Effector CD4-positive, alpha-beta T cell (primary cell): ENCODE data around the gene NELFE.
"Not testable (repeated sequence)": the region's sequence is repeated elsewhere in the genome, so short reads cannot be mapped to it uniquely, and the experiment has no call there.

Experiments
- DNase-seq: peaks from one replicate; pipeline ENCODE4 v3.0.0-alpha.2; 2020

Gene NELFE

GRCh38 chr6:31948753-31949413 lies 9.9 kb downstream of the NELFE start:
- no peak for DNase-seq

- DNase-seq = no peak
Observed at GRCh38 chr6:31948306-31948705, 10.5 kb downstream of the NELFE start.

- no peak for DNase-seq
Observed at GRCh38 chr6:31947864-31948263, 10.9 kb downstream of the NELFE start.

GRCh38 chr6:31947070-31947675 lies 11.6 kb downstream of the NELFE start:
- no peak for DNase-seq

- DNase-seq = no peak
Observed at GRCh38 chr6:31946370-31946885, 12.3 kb downstream of the NELFE start.

- no peak for DNase-seq
Observed at GRCh38 chr6:31945507-31946369, 13.0 kb downstream of the NELFE start, which contains the start of gene CFB. TSS of gene CFB (plus strand) at chr6:31946095. CDS start at chr6:31946222, 127 bp downstream.

GRCh38 chr6:31945154-31945506 lies 13.6 kb downstream of the NELFE start:
- DNase-seq = no peak

- no peak for DNase-seq
Observed at GRCh38 chr6:31943742-31944141, 15.0 kb downstream of the NELFE start.

- no peak for DNase-seq
Observed at GRCh38 chr6:31940256-31940664, 18.5 kb downstream of the NELFE start.

GRCh38 chr6:31935823-31936222 lies 22.9 kb downstream of the NELFE start:
- no peak for DNase-seq

GRCh38 chr6:31935021-31935420 lies 23.8 kb downstream of the NELFE start:
- DNase-seq = no peak

- DNase-seq = no peak
Observed at GRCh38 chr6:31933537-31933936, 25.2 kb downstream of the NELFE start.

GRCh38 chr6:31932137-31932536 lies 26.6 kb downstream of the NELFE start:
- DNase-seq = not testable (repeated sequence)

GRCh38 chr6:31930962-31931361 lies 27.8 kb downstream of the NELFE start:
- no peak for DNase-seq

GRCh38 chr6:31928672-31928939 lies 30.2 kb downstream of the NELFE start:
- no peak for DNase-seq

- DNase-seq = no peak
Observed at GRCh38 chr6:31927863-31928671, 30.7 kb downstream of the NELFE start.

GRCh38 chr6:31927242-31927862 lies 31.4 kb downstream of the NELFE start, which contains the start of gene C2:
TSS of gene C2 (plus strand) at chr6:31927717. CDS start at chr6:31927753, 36 bp downstream.
- no peak for DNase-seq

- no peak for DNase-seq
Observed at GRCh38 chr6:31922942-31923341, 35.8 kb downstream of the NELFE start.

GRCh38 chr6:31920811-31921210 lies 38.0 kb downstream of the NELFE start:
- DNase-seq = no peak

- DNase-seq = no peak
Observed at GRCh38 chr6:31919624-31920303, 39.0 kb downstream of the NELFE start.

GRCh38 chr6:31918069-31918720 lies 40.6 kb downstream of the NELFE start:
- no peak for DNase-seq
